ENCODE results near the gene GBP3. TPM values are rescaled to one million over a fixed set of nuclear protein-coding genes. Genes with fewer than 3 reads are reported as not detected.
"Not testable (repeated sequence)": the region's sequence is repeated elsewhere in the genome, so short reads cannot be mapped to it uniquely, and the experiment has no call there.

Gene GBP3
- total RNA-seq, 4 donors from 2014 or later, result 1.5 to 6.6 (median 2.5) TPM

DNA sequence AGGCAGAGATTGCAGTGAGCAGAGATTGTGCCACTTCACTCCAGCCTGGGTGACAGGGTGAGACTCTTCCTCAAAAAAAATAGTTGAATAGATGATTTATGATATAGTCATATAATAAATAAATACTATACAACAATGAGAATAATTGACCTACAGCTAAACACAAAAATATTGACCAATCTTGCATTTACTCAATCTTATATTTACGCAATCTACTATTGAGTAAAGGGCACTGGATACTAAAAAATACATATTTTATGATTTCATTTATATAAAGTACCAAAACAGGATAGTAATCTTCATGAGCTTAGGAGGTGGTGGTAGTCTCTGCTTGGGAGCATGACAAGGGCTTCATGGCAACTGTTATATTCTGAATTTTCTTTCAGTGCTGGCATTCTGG, 19.1 kb upstream of the GBP3 start:
- intact Hi-C loops (cut with DNase I; ENCODE audit: low total_unique reads), result no loop called here
- Histone ChIP-seq H3K27ac (no peak overlapping the region), H3K4me3 (no peak overlapping the region), H3K27me3 (no peaks in the 10 kb centered on the region), H3K36me3 (no peaks in the 10 kb centered on the region), H3K4me1 (no peaks in the 10 kb centered on the region), H3K9me3 (no peaks in the 10 kb centered on the region)
- TF ChIP-seq CTCF (IDR thresholded peaks at IDR 0.05 in 4 of 5, conservative IDR thresholded peaks at IDR 0.05 in 1 of 5) (no peak), POLR2A (IDR thresholded peaks at IDR 0.05) (no peak)
- ATAC-seq (no peak), DNase-seq (no peak)
- in situ Hi-C loops (cut with MboI; ENCODE audit: low sequenced_read_pairs in 4 of 4), result no loop called here

DNA sequence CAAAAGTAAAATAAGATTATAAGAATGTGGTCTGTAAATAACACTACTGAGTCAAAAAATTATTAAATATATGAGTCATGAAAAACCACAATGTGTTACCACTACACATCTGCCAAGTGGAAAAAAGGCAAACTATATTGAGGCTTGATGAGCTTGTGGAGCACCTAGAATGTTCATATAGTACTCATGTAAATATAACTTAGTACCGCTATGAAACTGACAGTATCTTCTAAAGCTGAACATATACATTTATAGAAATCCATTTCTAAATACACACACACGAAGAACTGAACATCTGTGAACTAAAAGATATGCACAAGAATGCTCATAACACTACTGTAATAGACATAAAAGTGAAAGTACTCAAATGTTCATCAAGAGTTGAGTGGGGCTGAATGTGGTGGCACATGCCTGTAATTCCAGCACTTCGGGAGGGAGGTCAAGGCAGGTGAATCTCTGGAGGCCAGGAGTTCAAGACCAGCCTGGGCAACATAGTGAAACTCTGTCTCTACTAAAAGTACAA, 18.5 kb upstream of the GBP3 start:
- Histone ChIP-seq H3K27ac (no peak overlapping the region), H3K36me3 (no peaks in the 10 kb centered on the region), H3K4me3 (no peak overlapping the region), H3K4me1 (no peaks in the 10 kb centered on the region), H3K9me3 (no peaks in the 10 kb centered on the region), H3K27me3 (no peaks in the 10 kb centered on the region)
- no peak for ATAC-seq
- TF ChIP-seq CTCF (IDR thresholded peaks at IDR 0.05 in 4 of 5, conservative IDR thresholded peaks at IDR 0.05 in 1 of 5) (no peak), POLR2A (IDR thresholded peaks at IDR 0.05) (no peak)
- in situ Hi-C loops (cut with MboI; ENCODE audit: low sequenced_read_pairs in 4 of 4), result no loop called here
- intact Hi-C loops (cut with DNase I; ENCODE audit: low total_unique reads), result no loop called here
- no peak for DNase-seq

DNA sequence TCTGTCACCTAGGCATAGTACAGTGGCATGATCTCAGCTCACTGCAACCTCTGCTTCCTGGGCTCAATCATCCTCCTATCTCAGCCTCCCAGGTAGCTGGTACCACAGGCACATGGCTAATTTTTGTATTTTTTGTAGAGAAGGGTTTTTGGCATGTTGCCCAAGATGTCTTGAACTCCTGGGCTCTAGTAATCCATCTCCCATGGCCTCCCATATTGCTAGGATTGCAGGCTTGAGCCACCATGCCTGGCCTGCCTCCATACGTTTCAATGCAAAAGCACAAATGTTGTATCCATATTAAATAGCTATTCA, 17.6 kb upstream of the GBP3 start:
- DNase-seq, result no peak
- H3K9me3 ChIP-seq, result no peaks in the 10 kb centered on the region
- no peak for TF ChIP-seq POLR2A (IDR thresholded peaks at IDR 0.05)
- TF ChIP-seq CTCF (IDR thresholded peaks at IDR 0.05 in 4 of 5, conservative IDR thresholded peaks at IDR 0.05 in 1 of 5), result no peak
- no peaks in the 10 kb centered on the region for H3K27me3 ChIP-seq
- H3K36me3 ChIP-seq, result no peaks in the 10 kb centered on the region
- in situ Hi-C loops (cut with MboI; ENCODE audit: low sequenced_read_pairs in 4 of 4), result no loop called here
- no peak overlapping the region for H3K27ac ChIP-seq
- intact Hi-C loops (cut with DNase I; ENCODE audit: low total_unique reads), result no loop called here
- no peaks in the 10 kb centered on the region for H3K4me1 ChIP-seq
- no peak for ATAC-seq
- no peak overlapping the region for H3K4me3 ChIP-seq

DNA sequence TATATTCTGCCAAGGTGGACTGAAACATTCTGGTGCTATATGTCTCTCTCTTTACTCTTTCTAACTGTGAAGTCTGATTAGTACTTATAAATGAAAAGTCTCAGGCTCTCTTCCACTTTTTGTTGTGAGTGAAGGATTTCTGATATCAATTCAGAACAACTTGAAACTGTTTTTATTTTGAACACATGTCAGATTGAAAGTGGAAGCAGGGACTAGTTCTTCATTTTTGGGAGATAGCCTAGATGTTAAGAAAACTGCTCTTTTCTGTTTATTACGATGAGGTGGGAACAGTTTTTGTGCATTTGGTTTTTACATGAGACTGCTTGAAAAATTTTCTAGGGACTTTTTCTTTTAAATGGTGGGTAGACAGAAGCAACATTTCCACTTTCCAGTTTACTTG, 14.5 kb upstream of the GBP3 start:
- H3K4me3 ChIP-seq, result no peak overlapping the region
- H3K4me1 ChIP-seq, result no peaks in the 10 kb centered on the region
- no peak for TF ChIP-seq POLR2A (IDR thresholded peaks at IDR 0.05)
- no peak for TF ChIP-seq CTCF (IDR thresholded peaks at IDR 0.05 in 4 of 5, conservative IDR thresholded peaks at IDR 0.05 in 1 of 5)
- intact Hi-C loops (cut with DNase I; ENCODE audit: low total_unique reads), result no loop called here
- ATAC-seq (no peak), DNase-seq (no peak)
- in situ Hi-C loops (cut with MboI; ENCODE audit: low sequenced_read_pairs in 4 of 4), result no loop called here
- H3K9me3 ChIP-seq, result no peaks in the 10 kb centered on the region
- H3K27me3 ChIP-seq, result no peaks in the 10 kb centered on the region
- no peak overlapping the region for H3K27ac ChIP-seq
- H3K36me3 ChIP-seq, result no peaks in the 10 kb centered on the region

DNA sequence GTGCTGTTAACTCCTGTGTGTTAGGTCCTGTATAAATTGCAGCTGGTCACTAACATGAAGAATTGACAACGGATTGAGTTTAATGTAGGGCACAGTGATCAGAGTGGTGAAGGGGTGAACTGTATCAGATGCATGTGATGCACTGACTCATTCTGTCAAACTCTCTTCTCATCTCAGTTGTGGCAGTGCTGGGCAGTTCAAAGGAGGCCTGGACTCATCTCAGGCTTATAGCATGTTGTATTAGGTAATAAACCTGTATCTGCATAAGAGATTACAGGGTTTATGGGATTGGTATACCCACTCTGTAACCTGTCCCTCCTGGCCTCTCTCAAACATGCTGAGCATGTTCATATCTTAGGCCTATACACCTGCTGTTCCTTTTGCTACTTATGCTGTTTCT, 12.4 kb upstream of the GBP3 start:
- no peak for TF ChIP-seq POLR2A (IDR thresholded peaks at IDR 0.05)
- no peak for TF ChIP-seq CTCF (IDR thresholded peaks at IDR 0.05 in 4 of 5, conservative IDR thresholded peaks at IDR 0.05 in 1 of 5)
- H3K36me3 ChIP-seq, result no peaks in the 10 kb centered on the region
- DNase-seq, result no peak
- H3K9me3 ChIP-seq, result no peaks in the 10 kb centered on the region
- H3K4me1 ChIP-seq, result no peaks in the 10 kb centered on the region
- H3K27ac ChIP-seq, result no peak overlapping the region
- intact Hi-C loops (cut with DNase I; ENCODE audit: low total_unique reads) (no loop called here), in situ Hi-C loops (cut with MboI; ENCODE audit: low sequenced_read_pairs in 4 of 4) (no loop called here)
- no peak overlapping the region for H3K4me3 ChIP-seq
- no peak for ATAC-seq
- H3K27me3 ChIP-seq, result no peaks in the 10 kb centered on the region

DNA sequence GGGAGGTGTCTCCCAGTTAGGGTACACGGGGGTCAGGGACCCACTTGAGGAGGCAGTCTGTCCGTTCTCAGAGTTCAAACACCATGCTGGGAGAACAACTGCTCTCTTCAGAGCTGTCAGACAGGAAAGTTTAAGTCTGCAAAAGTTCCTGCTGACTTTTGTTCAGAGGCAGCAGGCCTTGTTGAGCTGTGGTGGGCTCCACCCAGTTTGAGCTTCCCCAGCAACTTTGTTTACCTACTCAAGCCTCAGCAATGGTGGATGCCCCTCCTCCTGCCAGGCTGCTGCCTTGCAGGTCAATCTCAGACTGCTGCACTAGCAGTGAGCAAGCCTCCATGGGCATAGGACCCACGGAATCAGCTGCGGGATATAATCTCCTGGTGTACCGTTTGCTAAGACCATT, 11.3 kb upstream of the GBP3 start:
- H3K27ac ChIP-seq; intact Hi-C loops (cut with DNase I; ENCODE audit: low total_unique reads); ATAC-seq; H3K4me1 ChIP-seq; H3K9me3 ChIP-seq; H3K4me3 ChIP-seq; DNase-seq; H3K27me3 ChIP-seq; H3K36me3 ChIP-seq; in situ Hi-C loops (cut with MboI; ENCODE audit: low sequenced_read_pairs in 4 of 4): not testable (repeated sequence)

DNA sequence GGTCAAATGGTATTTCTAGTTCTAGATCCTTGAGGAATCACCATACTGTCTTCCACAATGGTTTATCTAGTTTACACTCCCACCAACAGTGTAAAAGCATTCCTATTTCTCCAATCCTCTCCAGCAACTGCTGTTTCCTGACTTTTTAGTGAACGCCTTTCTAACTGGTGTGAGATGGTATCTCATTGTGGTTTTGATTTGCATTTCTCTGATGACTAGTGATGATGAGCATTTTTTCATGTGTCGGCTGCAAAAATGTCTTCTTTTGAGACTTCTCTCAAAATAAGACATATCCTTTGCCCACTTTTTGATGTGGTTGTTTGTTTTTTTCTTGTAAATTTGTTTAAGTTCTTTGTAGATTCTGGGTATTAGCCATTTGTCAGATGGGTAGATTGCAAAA, 6.4 kb upstream of the GBP3 start:
- intact Hi-C loops (cut with DNase I; ENCODE audit: low total_unique reads); in situ Hi-C loops (cut with MboI; ENCODE audit: low sequenced_read_pairs in 4 of 4); ATAC-seq; DNase-seq; H3K4me3 ChIP-seq; H3K27me3 ChIP-seq; H3K9me3 ChIP-seq; H3K36me3 ChIP-seq; H3K4me1 ChIP-seq; H3K27ac ChIP-seq: not testable (repeated sequence)

Measured in gastrocnemius medialis (tissue), 4 donors.